Effector memory CD4-positive, alpha-beta T cell (primary cell): Measurements from ENCODE around the gene ZNF783.

ENCODE experiments used
- DNase-seq, 3 donors: peaks; one replicate each; pipeline ENCODE4 v3.0.0-alpha.2; 2020
- H3K27ac ChIP-seq: 2 replicates; pipeline ENCODE4 v1.7.0; 2013; ENCODE audit warnings: mild to moderate bottlenecking, low read length, moderate library complexity; ENCODE audit not compliant: insufficient read depth, poor library complexity, severe bottlenecking
- H3K27me3 ChIP-seq: replicated peaks from 2 replicates; pipeline ENCODE4 v1.7.0; 2013; ENCODE audit warnings: mild to moderate bottlenecking, low read length; ENCODE audit not compliant: insufficient read depth, control insufficient read depth, poor library complexity, severe bottlenecking
- H3K36me3 ChIP-seq: 2 replicates; pipeline ENCODE4 v1.7.0; 2013; ENCODE audit warnings: mild to moderate bottlenecking, low read length, moderate library complexity; ENCODE audit not compliant: control insufficient read depth, insufficient read depth
- H3K4me1 ChIP-seq: 2 replicates; pipeline ENCODE4 v1.7.0; 2013; ENCODE audit warnings: low read length, mild to moderate bottlenecking; ENCODE audit not compliant: control insufficient read depth, insufficient read depth, poor library complexity, severe bottlenecking
- H3K4me3 ChIP-seq: 2 replicates; pipeline ENCODE4 v1.7.0; 2013; ENCODE audit warnings: low read length, low read depth, mild to moderate bottlenecking; ENCODE audit not compliant: insufficient read depth, poor library complexity, severe bottlenecking
- H3K9me3 ChIP-seq: 2 replicates; pipeline ENCODE4 v1.7.0; 2013; ENCODE audit warnings: mild to moderate bottlenecking, low read length, moderate library complexity; ENCODE audit not compliant: control insufficient read depth

The ZNF783 gene

DNA sequence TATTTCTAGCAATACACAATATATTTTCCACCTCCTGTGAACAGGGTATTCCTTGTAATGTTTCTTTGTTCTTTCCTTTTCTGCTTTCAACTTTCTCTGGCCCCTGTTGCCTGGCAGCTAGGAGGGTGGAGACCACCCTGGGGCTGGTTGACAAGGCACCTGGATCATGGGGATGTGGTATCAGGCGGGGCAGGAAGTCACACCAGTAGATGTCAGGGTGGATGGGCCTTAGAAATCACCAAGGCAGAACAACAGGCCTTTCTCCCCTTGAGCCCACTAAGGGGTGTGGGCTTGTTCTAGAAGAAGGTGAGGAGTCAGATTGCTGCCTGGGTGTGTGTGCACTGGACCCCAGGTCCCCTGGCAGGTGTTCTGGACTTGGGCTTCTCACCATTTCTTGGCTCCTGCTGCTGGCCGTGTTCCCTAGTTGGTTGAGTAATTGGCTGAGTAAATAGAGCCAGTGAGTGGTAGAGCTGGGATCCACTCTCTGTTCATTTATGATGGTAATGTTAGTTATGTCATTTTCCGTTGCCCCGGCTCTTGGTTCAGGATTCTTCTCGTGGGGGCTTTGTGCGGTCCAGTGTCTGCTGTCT, 24.9 kb downstream of the ZNF783 start:
- no peak overlapping the region for H3K4me3 ChIP-seq
- peaks cover 33% of the 10 kb centered on the region for H3K4me1 ChIP-seq
- no peak for DNase-seq
- H3K9me3 ChIP-seq, result no peaks in the 10 kb centered on the region
- no peaks in the 10 kb centered on the region for H3K27me3 ChIP-seq
- no peaks in the 10 kb centered on the region for H3K36me3 ChIP-seq
- H3K27ac ChIP-seq, result no peak overlapping the region

DNA sequence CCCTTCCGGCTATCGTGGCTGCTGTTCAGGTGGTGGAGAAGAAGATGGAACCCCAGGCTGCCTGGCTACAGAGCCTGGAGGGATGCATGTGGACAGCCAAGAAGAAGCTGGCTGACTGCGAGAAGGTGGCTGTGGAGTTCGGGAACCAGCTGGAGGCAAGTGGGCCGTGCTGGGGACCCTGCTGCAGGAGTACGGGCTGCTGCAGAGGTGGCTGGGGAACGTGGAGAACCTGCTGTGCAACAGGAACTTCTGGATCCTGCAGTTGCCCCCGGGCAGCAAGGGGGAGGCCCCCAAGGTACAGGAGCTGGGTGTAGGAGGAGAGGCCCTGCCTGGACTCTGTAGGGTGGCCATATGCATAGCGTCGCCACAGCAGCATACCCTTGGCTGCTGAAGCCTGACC, 25.6 kb downstream of the ZNF783 start:
- Histone ChIP-seq H3K4me1 (peaks cover 33% of the 10 kb centered on the region), H3K27me3 (no peaks in the 10 kb centered on the region)
- DNase-seq, result no peak

DNA sequence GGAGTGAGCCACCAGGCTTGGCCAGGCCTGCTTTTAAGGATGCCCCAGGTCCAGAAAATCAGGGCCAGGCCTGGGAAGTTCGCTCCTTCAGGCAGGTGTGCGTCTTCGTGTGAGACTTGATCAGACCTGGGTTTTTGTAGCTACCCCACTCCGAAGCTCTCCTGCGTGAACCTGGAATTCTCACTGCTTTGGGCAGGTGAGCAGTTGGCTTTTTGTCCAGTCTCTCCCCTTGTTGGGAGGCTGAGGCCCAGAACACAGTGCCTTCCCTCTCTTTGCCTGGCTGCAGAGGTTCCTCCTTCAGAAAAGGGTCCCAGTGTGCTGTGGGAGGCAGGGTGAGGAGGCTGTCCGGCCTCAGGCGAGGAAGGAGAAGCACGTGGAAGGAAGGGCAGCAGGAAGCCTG, 27.3 kb downstream of the ZNF783 start:
- no peak for DNase-seq
- H3K4me3 ChIP-seq, result no peak overlapping the region
- peaks cover 3% of the 10 kb centered on the region for H3K36me3 ChIP-seq
- H3K4me1 ChIP-seq, result peaks cover 29% of the 10 kb centered on the region
- no peaks in the 10 kb centered on the region for H3K27me3 ChIP-seq
- H3K27ac ChIP-seq, result no peak overlapping the region
- no peaks in the 10 kb centered on the region for H3K9me3 ChIP-seq

More for the DNA sequence above, 25.6 kb downstream of the ZNF783 start:
- Histone ChIP-seq H3K9me3 (no peaks in the 10 kb centered on the region), H3K27ac (no peak overlapping the region), H3K36me3 (peaks cover 3% of the 10 kb centered on the region), H3K4me3 (no peak overlapping the region)

DNA sequence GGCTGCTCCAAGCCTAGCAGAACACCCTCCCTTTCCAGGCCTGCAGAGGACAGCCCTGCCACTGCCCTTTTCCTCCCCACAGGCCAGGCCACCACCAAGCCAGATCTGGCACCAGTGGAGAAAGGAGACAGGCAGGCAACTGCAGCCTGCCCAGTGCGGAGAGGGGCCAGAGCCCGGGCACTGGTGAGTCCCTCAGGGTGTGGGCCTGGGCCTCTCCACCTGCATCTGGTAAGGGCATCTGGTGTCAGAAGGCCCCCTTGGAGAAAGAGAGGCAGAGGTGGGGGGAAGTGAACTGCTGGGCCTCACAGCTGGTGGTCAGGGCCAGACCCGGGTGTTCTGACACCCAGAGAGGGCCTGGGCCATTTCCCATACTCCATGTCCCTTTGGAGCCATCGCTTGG, 27.9 kb downstream of the ZNF783 start:
- no peaks in the 10 kb centered on the region for H3K27me3 ChIP-seq
- no peak overlapping the region for H3K27ac ChIP-seq
- H3K4me3 ChIP-seq, result no peak overlapping the region
- H3K4me1 ChIP-seq, result peaks cover 23% of the 10 kb centered on the region
- no peak for DNase-seq
- H3K9me3 ChIP-seq, result no peaks in the 10 kb centered on the region
- peaks cover 5% of the 10 kb centered on the region for H3K36me3 ChIP-seq

DNA sequence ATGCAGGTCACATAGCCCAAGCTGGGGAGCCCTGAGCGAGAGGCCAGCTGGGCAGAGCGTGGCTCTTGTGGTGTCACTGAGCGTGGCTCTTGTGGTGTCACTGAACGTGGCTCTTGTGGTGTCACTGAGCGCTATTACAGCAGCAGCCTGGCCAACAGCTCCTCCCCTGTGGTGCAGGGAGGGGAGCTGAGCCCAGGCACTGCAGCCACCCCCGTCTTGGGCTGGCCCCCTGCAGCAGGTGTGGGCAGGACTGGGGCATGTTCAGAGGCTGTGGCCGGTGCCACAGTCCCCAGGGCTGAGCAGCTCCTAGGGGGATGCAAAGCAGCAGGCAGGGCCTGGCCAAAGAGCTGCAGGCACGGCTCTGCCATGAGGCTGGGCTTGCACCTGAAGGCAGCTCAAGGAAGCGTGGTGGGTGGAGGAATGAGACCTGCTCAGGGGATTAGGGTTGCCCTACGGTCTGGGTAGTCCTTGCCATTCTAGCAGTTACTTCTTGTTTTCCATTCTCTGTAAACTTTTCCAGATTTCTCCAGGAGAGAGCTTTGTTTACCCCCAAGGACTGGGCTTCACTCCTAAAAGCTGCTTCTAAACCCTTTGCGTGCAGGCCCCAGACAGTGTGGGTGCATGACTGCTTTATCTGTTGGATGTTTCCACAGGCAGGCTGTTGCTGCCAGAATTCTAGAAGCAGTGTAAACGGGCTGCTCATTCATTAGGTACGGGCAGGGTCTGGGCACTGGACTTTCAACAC, 29.2 kb downstream of the ZNF783 start:
- Histone ChIP-seq H3K27me3 (no peaks in the 10 kb centered on the region), H3K4me1 (peaks cover 10% of the 10 kb centered on the region), H3K36me3 (peaks cover 12% of the 10 kb centered on the region), H3K9me3 (no peaks in the 10 kb centered on the region), H3K4me3 (no peak overlapping the region), H3K27ac (no peak overlapping the region)
- no peak for DNase-seq

DNA sequence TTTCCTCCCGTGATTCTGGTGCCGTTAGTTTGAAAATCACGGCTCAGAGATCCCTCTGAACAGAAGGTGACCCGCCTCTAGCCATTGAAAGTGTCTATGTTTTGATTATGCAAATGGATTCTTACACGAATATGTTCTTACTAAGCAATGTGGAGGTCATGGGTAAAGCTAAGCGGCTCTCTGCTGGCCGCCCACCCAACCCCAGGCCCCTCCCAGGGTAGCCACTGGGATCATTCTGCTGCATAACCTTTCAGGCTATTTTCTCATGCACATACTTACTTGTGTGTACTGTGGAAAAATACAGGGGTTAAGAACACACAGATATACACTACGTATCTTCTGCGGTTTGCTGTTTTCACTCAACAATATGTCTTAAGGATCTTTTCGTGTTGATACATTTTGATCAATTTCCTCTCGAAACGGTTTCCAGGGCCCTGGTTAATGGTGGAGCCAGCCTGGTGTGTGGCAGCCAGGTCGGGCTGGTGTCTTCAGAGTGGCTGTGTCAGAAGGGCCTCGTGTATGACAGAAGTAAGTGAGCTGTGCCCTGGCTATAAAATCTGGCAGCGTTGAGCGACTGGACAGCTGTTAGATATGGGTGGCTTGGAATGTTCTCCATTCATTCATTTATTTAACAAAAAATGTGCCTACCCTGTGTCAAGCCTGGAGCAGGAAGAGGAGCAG, 29.9 kb downstream of the ZNF783 start:
- Histone ChIP-seq H3K4me1 (peaks cover 7% of the 10 kb centered on the region), H3K36me3 (peaks cover 12% of the 10 kb centered on the region), H3K27me3 (no peaks in the 10 kb centered on the region), H3K4me3 (no peak overlapping the region), H3K27ac (no peak overlapping the region), H3K9me3 (no peaks in the 10 kb centered on the region)
- DNase-seq, result no peak

DNA sequence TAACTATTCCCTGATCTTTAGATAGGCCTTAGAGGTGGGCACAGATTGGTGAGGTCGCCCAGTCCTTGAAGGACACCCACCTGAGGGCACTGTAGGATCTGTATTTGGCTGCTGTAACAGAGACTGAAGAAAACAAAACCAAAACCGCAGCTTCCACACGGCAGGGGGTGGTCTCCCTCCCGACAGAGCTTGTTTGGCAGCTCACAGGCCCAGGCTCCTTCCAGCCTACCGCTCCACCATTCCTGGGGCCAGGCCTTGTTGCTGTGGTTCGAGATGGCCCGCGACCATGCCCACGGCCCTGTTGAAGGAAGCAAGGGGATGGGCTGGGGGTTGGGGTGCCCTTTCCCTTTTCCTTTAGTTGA, 30.4 kb downstream of the ZNF783 start:
- no peak for DNase-seq
- no peak overlapping the region for H3K4me3 ChIP-seq
- H3K27me3 ChIP-seq, result no peaks in the 10 kb centered on the region
- peaks cover 12% of the 10 kb centered on the region for H3K36me3 ChIP-seq
- no peak overlapping the region for H3K27ac ChIP-seq
- no peaks in the 10 kb centered on the region for H3K9me3 ChIP-seq
- peaks cover 2% of the 10 kb centered on the region for H3K4me1 ChIP-seq

DNA sequence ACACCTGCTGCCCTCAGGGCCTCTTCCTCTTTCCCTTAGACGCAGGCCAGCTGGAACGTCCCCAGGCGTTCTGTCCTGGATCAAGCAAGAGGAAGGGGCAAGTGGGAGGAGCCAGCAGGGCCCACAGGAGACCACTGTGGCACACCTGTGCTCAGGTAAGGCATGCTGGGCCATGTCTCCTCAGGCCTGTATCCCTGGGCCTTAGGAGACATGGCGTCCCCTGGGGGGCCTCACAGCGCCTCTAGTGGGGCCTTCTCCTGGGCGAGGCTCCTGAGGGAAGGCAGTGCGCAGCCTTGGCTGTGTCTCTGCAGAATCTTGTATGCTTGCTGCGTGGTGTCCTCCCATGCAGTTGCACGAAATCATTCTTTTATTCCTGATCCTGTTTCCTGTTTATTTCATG, 31.3 kb downstream of the ZNF783 start:
- H3K36me3 ChIP-seq, result peaks cover 12% of the 10 kb centered on the region
- no peak overlapping the region for H3K4me3 ChIP-seq
- H3K27me3 ChIP-seq, result no peaks in the 10 kb centered on the region
- H3K27ac ChIP-seq, result no peak overlapping the region
- H3K9me3 ChIP-seq, result no peaks in the 10 kb centered on the region
- no peak for DNase-seq
- H3K4me1 ChIP-seq, result no peaks in the 10 kb centered on the region

DNA sequence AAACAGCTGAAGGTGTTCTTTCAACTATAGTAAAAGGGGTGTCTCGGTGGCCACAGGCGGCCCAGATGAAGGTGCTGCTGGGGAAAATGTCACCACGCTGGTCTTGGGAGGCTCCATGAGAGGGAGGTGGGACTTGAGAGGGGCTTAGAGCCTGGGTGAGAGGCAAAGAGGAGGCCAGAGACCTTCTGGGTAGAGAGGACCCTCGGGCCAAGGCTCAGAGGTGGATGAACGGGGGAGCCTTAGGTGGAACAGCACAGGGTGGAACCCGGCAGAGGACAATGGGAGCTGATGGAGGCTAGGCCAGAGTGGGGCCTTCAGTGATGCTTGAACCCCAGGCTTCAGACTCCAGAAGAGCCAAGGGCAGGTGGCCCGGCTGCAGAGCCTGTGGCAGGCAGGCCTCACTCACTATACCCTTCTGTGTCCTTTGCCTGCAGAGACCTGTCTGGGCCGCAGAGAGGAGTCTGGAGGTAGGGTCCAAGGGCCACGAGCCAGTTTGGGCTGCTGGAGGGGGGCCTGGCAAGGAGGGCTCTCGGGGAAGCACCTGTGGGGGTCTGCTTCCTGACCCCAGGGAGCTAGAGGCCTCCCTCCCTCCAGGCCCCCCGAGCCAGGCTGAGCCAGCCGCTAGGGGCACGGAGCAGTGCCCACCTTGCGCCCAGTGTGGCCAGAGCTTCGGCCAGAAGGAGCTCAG, 32.1 kb downstream of the ZNF783 start:
- Histone ChIP-seq H3K4me3 (no peak overlapping the region), H3K36me3 (peaks cover 12% of the 10 kb centered on the region), H3K4me1 (no peaks in the 10 kb centered on the region), H3K27me3 (no peaks in the 10 kb centered on the region), H3K27ac (no peak overlapping the region), H3K9me3 (no peaks in the 10 kb centered on the region)
- no peak for DNase-seq
